AG10803 (cell line): Measurements from ENCODE around the gene ABCG1.

ENCODE experiments used
- DNase-seq: peaks from one replicate; pipeline ENCODE4 v3.0.0; 2010; ENCODE audit warnings: low read depth
- H3K4me3 ChIP-seq: 2 replicates; pipeline ENCODE4 v1.5.1; 2011; ENCODE audit warnings: mild to moderate bottlenecking, low read length, control low read depth
- TF ChIP-seq, protein P1 (sequence below): conservative IDR thresholded peaks from 2 replicates; pipeline ENCODE4 v1.5.1; 2011; ENCODE audit warnings: mild to moderate bottlenecking, low read length, control low read depth, inconsistent platforms

ABCG1 gene

DNA sequence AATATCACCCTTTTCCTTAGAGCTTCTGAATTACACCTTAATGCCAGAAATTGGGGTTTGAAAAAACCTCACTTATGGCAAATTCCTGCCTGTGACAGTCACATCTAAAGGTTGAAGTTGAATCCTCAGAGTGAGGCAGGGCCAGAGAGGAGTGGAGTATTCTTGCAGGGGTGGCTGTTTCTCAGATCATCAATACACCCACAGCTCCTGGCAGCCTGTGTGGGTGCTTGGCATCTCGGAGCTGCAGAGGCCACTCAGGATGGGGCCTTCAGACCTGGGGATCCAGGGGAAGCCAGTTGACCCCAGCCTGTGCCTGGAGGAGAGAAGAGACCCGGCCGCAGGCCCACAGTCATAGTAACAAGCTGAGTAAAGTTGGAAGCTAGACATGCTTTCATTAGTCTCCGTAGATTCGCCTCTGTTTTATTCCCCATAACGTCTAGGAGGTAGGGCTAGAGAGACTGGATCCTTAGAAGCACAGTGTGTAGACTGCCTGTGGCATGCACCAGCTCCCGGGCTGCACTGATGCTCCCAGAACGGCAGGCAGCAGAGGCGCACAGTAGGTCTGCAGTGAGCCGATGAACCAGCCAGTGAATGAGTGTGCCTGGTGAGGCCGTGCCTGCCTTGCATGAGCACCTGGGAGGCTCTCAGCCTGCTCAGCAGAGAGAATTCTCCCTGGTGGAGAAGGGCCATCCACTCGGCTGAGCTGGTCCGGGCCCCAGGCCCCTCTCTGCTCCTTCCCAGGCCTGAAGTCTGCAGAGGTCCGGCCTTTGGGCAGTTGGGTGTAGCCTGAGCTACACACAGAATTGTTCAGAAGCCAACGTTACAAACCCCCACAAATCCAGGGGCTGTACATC is 53.4 kb downstream of the ABCG1 start:
- TF ChIP-seq, protein P1, sequence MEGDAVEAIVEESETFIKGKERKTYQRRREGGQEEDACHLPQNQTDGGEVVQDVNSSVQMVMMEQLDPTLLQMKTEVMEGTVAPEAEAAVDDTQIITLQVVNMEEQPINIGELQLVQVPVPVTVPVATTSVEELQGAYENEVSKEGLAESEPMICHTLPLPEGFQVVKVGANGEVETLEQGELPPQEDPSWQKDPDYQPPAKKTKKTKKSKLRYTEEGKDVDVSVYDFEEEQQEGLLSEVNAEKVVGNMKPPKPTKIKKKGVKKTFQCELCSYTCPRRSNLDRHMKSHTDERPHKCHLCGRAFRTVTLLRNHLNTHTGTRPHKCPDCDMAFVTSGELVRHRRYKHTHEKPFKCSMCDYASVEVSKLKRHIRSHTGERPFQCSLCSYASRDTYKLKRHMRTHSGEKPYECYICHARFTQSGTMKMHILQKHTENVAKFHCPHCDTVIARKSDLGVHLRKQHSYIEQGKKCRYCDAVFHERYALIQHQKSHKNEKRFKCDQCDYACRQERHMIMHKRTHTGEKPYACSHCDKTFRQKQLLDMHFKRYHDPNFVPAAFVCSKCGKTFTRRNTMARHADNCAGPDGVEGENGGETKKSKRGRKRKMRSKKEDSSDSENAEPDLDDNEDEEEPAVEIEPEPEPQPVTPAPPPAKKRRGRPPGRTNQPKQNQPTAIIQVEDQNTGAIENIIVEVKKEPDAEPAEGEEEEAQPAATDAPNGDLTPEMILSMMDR: no peak
- H3K4me3 ChIP-seq: no peak overlapping the region
- DNase-seq: no peak

DNA sequence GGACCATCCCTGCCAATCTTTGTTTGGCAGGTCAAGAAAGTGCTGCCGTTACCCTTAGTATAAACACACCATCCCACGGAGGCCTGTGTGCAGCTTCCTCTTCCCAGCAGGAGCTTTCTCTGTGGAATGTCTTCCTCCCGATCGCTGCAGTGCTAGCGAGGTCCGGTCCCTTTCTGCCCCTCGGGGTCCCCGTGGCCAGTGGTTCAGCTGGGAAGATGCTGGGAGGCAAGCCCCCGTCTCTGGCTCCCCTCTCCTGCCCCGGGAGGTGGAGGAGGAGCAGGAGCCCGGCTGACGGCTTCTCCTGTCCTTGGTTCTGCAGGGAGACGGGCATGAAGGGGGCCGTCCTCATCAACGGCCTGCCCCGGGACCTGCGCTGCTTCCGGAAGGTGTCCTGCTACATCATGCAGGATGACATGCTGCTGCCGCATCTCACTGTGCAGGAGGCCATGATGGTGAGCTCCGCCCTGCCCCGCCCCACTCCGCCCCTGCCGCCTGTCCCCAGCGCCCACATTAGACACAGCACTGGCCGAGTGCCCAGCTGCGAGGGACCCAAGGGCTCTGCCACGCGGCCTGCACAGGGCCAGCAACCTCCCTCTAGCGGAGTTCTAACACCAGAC is 54.2 kb downstream of the ABCG1 start:
- TF ChIP-seq, protein P1: no peak
- H3K4me3 ChIP-seq: no peak overlapping the region
- DNase-seq: no peak

DNA sequence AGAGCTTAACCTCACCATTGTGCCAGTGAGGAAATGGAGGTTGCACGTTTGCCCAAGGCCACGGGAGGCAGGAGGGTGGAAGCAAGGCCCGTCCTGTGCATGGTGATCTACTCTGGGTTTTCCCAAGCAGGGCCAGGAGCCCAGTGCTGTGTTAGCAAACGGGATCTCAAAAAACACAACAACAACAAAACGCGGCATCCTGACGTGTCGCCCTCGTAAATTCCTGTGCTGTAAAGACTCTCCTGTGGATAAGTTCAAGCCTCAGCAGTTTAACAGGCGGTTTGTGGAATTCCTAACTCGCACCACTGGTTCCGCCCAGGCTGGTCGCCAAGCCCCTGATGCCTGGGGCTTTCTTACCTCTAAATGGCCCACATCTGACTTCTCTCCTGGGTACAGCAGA is 57.1 kb downstream of the ABCG1 start:
- no peak for DNase-seq
- no peak overlapping the region for H3K4me3 ChIP-seq
- TF ChIP-seq, protein P1: no peak

DNA sequence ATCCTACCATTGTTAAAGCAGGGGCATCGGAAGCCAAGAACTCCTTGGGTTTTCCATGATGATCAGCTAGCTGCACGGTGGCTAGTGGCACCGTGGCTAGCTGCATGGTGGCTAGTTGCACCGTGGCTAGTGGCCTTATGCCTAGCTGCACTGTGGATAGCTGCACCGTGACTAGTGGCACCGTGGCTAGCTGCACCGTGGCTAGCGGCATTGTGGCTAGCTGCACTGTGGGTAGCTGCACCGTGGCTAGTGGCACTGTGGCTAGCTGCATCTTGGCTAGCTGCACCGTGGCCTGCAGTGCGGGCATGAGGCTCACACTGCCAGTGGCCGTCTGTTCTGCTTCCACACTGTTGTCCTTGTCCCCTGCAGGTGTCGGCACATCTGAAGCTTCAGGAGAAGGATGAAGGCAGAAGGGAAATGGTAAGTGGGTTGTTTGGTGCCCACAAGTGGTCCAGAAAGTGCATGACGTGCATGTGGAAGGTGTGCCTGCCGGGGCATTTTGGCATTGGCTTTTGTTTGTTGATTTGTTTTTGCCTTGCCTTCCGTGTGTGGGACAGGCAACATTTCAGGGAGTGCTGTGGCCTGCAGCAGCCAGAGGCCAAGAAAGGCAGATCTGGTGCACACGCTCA is 57.7 kb downstream of the ABCG1 start:
- TF ChIP-seq, protein P1: no peak
- H3K4me3 ChIP-seq: no peak overlapping the region
- DNase-seq: no peak

DNA sequence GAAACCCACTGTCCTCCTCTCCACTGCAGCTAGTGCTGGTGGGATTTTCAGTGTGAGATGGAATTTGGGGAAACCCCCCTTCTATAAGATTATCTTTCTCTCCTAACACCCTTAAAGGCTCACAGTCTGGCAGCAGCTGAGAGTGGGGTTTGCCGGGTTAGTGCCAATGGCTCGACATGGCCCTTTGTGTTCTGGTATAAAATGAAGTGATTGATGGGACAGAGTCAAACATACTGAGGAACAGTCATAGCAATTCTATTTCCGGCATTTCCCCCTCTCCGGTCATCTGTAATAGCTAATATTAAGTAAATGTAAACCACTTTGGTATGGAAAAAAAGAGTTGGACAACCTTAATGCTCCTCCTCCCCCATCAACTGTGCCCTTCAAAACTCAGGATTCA is 58.7 kb downstream of the ABCG1 start:
- no peak overlapping the region for H3K4me3 ChIP-seq
- no peak for DNase-seq
- TF ChIP-seq, protein P1: no peak

DNA sequence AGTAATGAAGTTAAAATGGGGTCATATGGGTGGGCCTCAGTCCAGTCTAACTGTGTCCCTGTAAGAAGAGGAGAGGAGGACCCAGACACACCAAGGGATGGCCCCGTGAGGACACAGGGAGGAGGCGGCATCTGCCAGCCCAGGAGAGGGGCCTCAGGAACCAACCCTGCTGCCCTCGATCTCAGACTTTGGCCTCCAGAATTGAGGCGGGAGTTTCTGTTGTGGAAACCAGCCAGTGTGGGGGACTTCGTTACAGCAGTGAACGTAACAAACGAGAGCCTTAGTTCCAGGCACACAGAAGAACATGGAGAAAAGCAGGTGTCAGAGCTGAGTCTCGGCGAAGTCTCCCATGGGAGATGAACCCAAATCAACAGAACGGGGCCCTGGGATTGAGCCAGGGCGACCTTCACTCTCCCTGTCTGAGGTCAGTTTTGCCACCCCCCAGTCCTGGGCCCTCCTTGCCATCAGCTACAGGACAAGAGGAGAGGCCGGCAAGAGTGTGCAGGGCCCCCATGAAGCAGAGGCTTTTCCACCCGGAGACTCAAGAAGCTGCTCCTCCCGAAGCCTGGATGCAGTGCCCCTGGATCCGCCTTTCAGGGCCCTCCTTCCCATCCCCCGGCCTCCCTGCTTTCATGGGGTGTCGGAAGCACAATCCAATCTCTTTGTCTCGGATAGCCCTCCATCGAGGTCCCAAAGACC is 59.7 kb downstream of the ABCG1 start:
- TF ChIP-seq, protein P1: no peak
- no peak overlapping the region for H3K4me3 ChIP-seq
- DNase-seq: no peak
